Heart left ventricle (tissue), 13 donors: ENCODE measurements around the gene GHSR.
"Not testable (repeated sequence)": the region's sequence is repeated elsewhere in the genome, so short reads cannot be mapped to it uniquely, and the experiment has no call there.

Experiments
- POLR2A ChIP-seq, 2 donors: fragments of 450-650 bp; IDR thresholded peaks; one replicate each; pipeline ENCODE4 v1.6.1; 2017; ENCODE audit warnings: antibody characterized with exemption in 2 of 2, mild to moderate bottlenecking in 2 of 2, moderate library complexity in 2 of 2
- TF ChIP-seq, protein P1 (sequence below), 12 donors: fragments of 200-600 bp; sonication (generic) in 4 of 12; IDR thresholded peaks; one replicate each; pipeline versions ENCODE4 v1.5.0 to v1.8.0; 2018 to 2022; ENCODE audit warnings: antibody characterized with exemption in 12 of 12, mild to moderate bottlenecking in 5 of 12
- donor health status: ischemic (EF 13 %, LVEDD 7.1; RV severe dilation, severe dysfunction).
- donor health status: DM: no; HTN: yes; CAD: no.
- donor health status: DM: no; HTN: no; CAD: no.
- donor health status: ischemic (EF 25% LVEDD 6.9; RV normal size, moderate dysfunction).
- donor health status: ischemic (EF 25% LVEDD 5.7; RV mildly dilated, moderate dysfunction).
- donor health status: ischemic (EF 35%, LVEDD 5.7; RV mildly dilated, moderate dysfunction).
- donor health status: nonischemic (EF 11% LVEDD 7.7; RV severe dilation, severe dysfunction).
- donor health status: DM: yes; HTN: yes; CAD: no.
- donor health status: PGD.
- donor health status: ischemic (EF 29% LVEDD 5.4; RV normal size, mild dysfunction).
- donor health status: nonischemic (EF 23%, LVEDD 6.1; RV moderate dilation, normal function).

DNA sequence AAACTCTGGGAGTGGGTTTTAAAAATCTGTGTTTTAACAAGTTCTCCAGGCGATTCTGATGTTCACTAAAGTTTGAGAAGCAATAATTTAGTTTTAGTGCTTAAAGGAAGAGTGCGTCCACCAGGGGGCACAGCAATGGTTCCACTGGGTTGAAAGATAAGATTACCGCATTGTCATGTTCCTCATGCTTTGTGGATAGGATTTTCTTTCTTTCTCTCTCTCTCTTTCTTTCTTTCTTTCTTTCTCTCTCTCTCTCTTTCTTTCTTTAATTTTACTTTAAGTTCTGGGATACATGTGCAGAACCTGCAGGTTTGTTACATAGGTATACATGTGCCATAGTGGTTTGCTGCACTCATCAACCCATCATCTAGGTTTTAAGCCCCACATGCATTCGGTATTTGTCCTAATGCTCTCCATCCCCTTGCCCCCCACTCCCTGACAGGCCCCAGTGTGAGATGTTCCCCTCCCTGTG lies 42.0 kb upstream of the GHSR start:
- TF ChIP-seq POLR2A (IDR thresholded peaks at IDR 0.05), result not testable (repeated sequence)
- TF ChIP-seq, protein P1, sequence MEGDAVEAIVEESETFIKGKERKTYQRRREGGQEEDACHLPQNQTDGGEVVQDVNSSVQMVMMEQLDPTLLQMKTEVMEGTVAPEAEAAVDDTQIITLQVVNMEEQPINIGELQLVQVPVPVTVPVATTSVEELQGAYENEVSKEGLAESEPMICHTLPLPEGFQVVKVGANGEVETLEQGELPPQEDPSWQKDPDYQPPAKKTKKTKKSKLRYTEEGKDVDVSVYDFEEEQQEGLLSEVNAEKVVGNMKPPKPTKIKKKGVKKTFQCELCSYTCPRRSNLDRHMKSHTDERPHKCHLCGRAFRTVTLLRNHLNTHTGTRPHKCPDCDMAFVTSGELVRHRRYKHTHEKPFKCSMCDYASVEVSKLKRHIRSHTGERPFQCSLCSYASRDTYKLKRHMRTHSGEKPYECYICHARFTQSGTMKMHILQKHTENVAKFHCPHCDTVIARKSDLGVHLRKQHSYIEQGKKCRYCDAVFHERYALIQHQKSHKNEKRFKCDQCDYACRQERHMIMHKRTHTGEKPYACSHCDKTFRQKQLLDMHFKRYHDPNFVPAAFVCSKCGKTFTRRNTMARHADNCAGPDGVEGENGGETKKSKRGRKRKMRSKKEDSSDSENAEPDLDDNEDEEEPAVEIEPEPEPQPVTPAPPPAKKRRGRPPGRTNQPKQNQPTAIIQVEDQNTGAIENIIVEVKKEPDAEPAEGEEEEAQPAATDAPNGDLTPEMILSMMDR (IDR thresholded peaks at IDR 0.05), result peak; percentile 65 to 86 (median 80)
